ENCODE measurements around the gene PER2. TPM values are rescaled to one million over a fixed set of nuclear protein-coding genes. Genes with fewer than 3 reads are reported as not detected.

PER2 gene
- total RNA-seq, 6 experiments from 2014 or later: 4.3 to 5.7 (median 4.5) TPM

DNA sequence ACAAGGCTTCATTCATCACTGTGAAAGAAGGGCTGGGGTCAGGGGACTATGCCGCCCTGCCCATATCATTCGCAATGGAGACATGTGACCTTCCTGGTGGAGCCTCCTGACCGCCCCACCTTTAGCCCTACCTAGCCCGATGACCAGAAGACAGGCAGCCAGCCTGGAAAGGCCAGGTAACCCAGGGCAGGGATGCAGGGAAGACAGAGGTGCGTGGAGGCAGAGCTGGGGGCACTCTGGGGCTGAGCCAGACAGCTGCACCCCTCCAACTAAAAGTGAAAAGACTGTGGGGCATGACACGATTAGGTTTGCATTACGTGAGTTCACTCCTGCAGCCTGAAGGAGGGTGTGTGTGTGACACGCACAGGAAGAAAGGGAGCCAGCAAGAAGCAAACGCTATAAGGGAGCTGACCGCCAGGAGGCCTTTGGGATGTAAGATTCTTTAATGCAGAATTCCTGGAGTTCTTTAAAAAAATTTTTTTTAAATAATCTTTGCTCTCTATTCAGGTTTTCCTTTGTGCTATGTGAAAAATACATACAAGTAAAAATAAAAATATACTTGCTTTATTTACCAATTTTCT is 44.8 kb downstream of the PER2 start:
- Mint-ChIP-seq H3K9me3 (no peaks in the 10 kb centered on the region), H3K4me3 (no peak overlapping the region), H3K4me1 (ENCODE audit: low read depth) (no peaks in the 10 kb centered on the region), H3K36me3 (ENCODE audit: low read depth) (peaks cover 6% of the 10 kb centered on the region; the same call in 1 of the 2 replicates), H3K27me3 (ENCODE audit: insufficient read depth) (peaks cover 4% of the 10 kb centered on the region; the same call in 1 of the 2 replicates), H3K27ac (no peak overlapping the region)
- TF ChIP-seq, protein P1, sequence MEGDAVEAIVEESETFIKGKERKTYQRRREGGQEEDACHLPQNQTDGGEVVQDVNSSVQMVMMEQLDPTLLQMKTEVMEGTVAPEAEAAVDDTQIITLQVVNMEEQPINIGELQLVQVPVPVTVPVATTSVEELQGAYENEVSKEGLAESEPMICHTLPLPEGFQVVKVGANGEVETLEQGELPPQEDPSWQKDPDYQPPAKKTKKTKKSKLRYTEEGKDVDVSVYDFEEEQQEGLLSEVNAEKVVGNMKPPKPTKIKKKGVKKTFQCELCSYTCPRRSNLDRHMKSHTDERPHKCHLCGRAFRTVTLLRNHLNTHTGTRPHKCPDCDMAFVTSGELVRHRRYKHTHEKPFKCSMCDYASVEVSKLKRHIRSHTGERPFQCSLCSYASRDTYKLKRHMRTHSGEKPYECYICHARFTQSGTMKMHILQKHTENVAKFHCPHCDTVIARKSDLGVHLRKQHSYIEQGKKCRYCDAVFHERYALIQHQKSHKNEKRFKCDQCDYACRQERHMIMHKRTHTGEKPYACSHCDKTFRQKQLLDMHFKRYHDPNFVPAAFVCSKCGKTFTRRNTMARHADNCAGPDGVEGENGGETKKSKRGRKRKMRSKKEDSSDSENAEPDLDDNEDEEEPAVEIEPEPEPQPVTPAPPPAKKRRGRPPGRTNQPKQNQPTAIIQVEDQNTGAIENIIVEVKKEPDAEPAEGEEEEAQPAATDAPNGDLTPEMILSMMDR (IDR thresholded peaks at IDR 0.05): no peak
- DNase-seq: no peak

DNA sequence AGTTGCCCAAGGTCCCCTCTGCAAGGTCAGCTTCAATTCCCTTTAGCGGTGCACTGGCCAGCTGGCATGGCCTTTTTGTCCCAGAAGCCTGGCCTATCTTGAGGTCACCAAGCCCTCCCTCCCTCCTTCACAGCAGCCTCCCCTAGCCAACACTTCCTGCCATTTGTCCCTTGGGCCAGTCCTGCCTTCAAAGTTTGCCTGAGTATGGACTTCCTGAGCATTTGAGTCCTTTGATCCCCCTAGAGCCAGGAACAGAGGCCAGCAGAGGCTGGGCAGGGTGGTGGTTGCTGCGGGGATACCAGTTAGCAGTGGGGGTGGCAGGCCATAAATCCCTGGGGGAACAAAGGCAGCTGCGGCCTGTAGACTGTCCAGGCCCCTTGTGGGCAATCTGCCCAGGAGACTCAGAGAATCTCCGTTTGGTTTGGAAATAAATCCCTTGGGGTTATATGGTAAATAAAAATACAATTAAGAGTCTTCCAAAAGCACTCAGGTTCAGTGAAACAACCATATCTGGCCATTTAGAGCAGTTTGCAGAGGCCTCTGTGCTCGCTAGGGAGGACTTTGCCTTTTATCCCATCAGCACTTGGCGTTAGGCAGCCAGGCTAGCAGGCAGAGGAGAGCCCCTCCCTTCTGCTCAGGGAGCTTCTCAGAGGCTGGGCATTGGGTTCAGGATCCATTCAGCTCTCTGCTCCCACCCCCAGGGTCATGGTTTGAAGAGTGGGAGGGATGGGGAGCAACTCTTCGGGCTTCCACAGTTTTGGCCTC is 45.5 kb downstream of the PER2 start:
- peaks cover 8% of the 10 kb centered on the region for H3K27me3 Mint-ChIP-seq (ENCODE audit: insufficient read depth)
- H3K9me3 Mint-ChIP-seq: no peaks in the 10 kb centered on the region
- no peak for DNase-seq
- H3K27ac Mint-ChIP-seq: no peak overlapping the region
- peaks cover 6% of the 10 kb centered on the region; the same call in 1 of the 2 replicates for H3K36me3 Mint-ChIP-seq (ENCODE audit: low read depth)
- H3K4me3 Mint-ChIP-seq: no peak overlapping the region
- TF ChIP-seq, protein P1 (IDR thresholded peaks at IDR 0.05): no peak
- no peaks in the 10 kb centered on the region for H3K4me1 Mint-ChIP-seq (ENCODE audit: low read depth)

DNA sequence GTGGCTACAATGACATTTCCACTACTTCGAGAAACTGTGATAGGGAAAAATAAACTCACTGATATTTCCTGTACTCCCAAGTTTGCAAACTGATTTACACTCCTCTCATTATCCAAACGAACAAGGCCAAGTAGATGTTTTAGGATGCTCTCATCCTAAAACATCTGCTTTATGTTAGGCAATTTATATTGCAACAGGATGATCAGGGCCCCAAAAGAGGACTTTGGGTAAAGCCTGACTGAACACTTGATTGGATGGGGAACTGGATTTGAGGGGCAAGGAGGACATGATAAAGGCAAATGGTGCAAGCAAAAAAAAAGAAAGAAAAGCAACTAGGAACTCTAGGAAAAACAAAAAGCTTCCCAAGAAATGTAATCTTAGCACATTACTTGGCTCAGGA is 46.4 kb downstream of the PER2 start:
- H3K4me3 Mint-ChIP-seq: no peak overlapping the region
- TF ChIP-seq, protein P1 (IDR thresholded peaks at IDR 0.05): no peak
- H3K27me3 Mint-ChIP-seq (ENCODE audit: insufficient read depth): peaks cover 11% of the 10 kb centered on the region
- no peak overlapping the region; the same call in 1 of the 2 replicates for H3K27ac Mint-ChIP-seq
- H3K4me1 Mint-ChIP-seq (ENCODE audit: low read depth): no peaks in the 10 kb centered on the region
- H3K9me3 Mint-ChIP-seq: no peaks in the 10 kb centered on the region
- DNase-seq: no peak
- peaks cover 6% of the 10 kb centered on the region; the same call in 1 of the 2 replicates for H3K36me3 Mint-ChIP-seq (ENCODE audit: low read depth)

DNA sequence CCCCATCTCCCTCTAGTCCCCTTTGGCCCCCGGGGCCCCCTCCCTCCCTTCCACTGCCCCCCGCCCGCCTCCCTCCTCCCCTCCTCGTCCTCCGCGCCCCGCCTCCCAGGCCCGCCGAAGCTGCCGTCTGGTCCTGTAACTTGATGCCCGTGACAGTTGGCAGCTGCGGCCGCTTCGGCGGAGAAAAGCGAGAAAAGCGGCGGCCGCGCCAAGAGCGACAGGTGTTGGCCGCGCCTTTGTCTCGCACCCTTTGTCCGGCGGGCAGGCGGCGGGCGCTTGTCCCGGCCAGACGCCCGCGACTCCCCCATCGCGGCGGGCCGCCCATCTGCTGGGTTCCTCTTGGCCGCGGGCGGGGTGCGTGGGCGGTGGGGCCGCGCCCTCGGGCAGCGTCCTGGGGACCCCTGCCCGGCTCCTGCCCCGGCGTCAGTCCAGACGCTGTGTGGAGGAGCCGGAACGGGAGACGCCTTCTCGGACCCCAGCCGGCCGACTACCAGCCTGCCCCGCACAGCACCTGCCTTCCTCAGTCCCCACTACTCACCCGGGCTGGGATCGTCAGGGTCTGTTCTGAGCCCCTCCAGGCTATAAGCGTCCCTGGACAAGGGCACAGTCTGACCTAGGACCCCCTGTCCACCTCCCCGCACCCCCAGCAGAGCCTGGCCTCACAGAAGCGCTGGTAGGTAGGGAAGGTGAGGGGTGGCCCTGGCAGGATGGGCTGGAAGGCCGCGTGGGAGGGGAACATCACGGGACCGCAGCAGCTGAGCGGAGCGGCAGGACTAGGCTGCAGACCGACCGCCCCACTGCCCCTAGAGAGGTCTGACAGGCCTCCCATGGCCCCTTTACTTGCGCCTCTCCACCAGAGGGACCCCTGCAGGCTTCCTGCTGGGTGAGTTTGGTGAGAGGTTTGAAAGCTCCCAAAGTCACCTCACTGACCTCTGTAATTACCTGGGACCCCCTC is 47.4 kb downstream of the PER2 start:
- Mint-ChIP-seq H3K36me3 (ENCODE audit: low read depth) (peaks cover 6% of the 10 kb centered on the region; the same call in 1 of the 2 replicates), H3K9me3 (no peaks in the 10 kb centered on the region), H3K4me3 (no peak overlapping the region), H3K27me3 (ENCODE audit: insufficient read depth) (peaks cover 11% of the 10 kb centered on the region), H3K4me1 (ENCODE audit: low read depth) (no peaks in the 10 kb centered on the region), H3K27ac (no peak overlapping the region; the same call in 1 of the 2 replicates)
- TF ChIP-seq, protein P1 (IDR thresholded peaks at IDR 0.05): no peak; the same call in 1 of the 2 replicates
- no peak for DNase-seq
